Breast epithelium (tissue), 3 donors: ENCODE results near the gene SUMF2.

Source experiments
- CTCF ChIP-seq, 3 donors: fragments of 450-650 bp; IDR thresholded peaks; one replicate each; pipeline ENCODE4 v1.5.1; 2016 to 2017; ENCODE audit warnings: antibody characterized with exemption in 3 of 3, mild to moderate bottlenecking in 3 of 3, moderate library complexity in 3 of 3
- POLR2A ChIP-seq: fragments of 450-650 bp; IDR thresholded peaks from one replicate; pipeline ENCODE4 v1.6.1; 2016; ENCODE audit warnings: antibody characterized with exemption, mild to moderate bottlenecking, moderate library complexity

GRCh38 chr7:56019501-56019900 lies 44.6 kb upstream of the SUMF2 start:
- TF ChIP-seq CTCF (IDR thresholded peaks at IDR 0.05) (no peak), POLR2A (no peak)
